ENCODE results near the gene RELL2. TPM values are rescaled to one million over a fixed set of nuclear protein-coding genes. Genes with fewer than 3 reads are reported as not detected.

RELL2 gene
- total RNA-seq, 4 donors from 2014 or later, result 0.16 to 1.1 TPM; not detected in 2

- Histone ChIP-seq H3K4me3 (peak overlapping the region; percentile 49 to 75 (median 57)), H3K4me1 (peaks cover 0 to 5% of the 10 kb centered on the region in 2 donors), H3K9me3 (no peaks in the 10 kb centered on the region), H3K36me3 (no peaks in the 10 kb centered on the region), H3K27me3 (no peaks in the 10 kb centered on the region), H3K27ac (peak overlapping the region in 3 of 4 donors; percentile 3 to 43 (median 12))
- ATAC-seq, result peak in 1 of 2 donors; percentile 22
- in situ Hi-C loops (cut with MboI; ENCODE audit: low sequenced_read_pairs in 4 of 4) (no loop called here), intact Hi-C loops (cut with DNase I; ENCODE audit: low total_unique reads) (no loop called here)
- no peak for DNase-seq
- TF ChIP-seq CTCF (IDR thresholded peaks at IDR 0.05 in 4 of 5, conservative IDR thresholded peaks at IDR 0.05 in 1 of 5), result no peak
- no peak for TF ChIP-seq POLR2A (IDR thresholded peaks at IDR 0.05)
Measured at GRCh38 chr5:141651728-141652105, 14.9 kb downstream of the RELL2 start.

GRCh38 chr5:141654298-141654697 lies 17.5 kb downstream of the RELL2 start:
- TF ChIP-seq CTCF (IDR thresholded peaks at IDR 0.05 in 4 of 5, conservative IDR thresholded peaks at IDR 0.05 in 1 of 5), result no peak
- TF ChIP-seq POLR2A (IDR thresholded peaks at IDR 0.05), result no peak
- Histone ChIP-seq H3K27ac (no peak overlapping the region), H3K4me1 (peaks cover 0 to 5% of the 10 kb centered on the region in 2 donors), H3K27me3 (no peaks in the 10 kb centered on the region), H3K4me3 (no peak overlapping the region), H3K9me3 (no peaks in the 10 kb centered on the region), H3K36me3 (no peaks in the 10 kb centered on the region)
- intact Hi-C loops (cut with DNase I; ENCODE audit: low total_unique reads) (no loop called here), in situ Hi-C loops (cut with MboI; ENCODE audit: low sequenced_read_pairs in 4 of 4) (no loop called here)
- ATAC-seq, result no peak
- no peak for DNase-seq

- Histone ChIP-seq H3K27me3 (no peaks in the 10 kb centered on the region), H3K4me3 (no peak overlapping the region), H3K36me3 (no peaks in the 10 kb centered on the region), H3K4me1 (peaks cover 0 to 5% of the 10 kb centered on the region in 2 donors), H3K27ac (no peak overlapping the region), H3K9me3 (no peaks in the 10 kb centered on the region)
- TF ChIP-seq CTCF (IDR thresholded peaks at IDR 0.05 in 4 of 5, conservative IDR thresholded peaks at IDR 0.05 in 1 of 5), result no peak
- no peak for TF ChIP-seq POLR2A (IDR thresholded peaks at IDR 0.05)
- in situ Hi-C loops (cut with MboI; ENCODE audit: low sequenced_read_pairs in 4 of 4) (no loop called here), intact Hi-C loops (cut with DNase I; ENCODE audit: low total_unique reads) (no loop called here)
- ATAC-seq (no peak), DNase-seq (no peak)
Measured at GRCh38 chr5:141655020-141655419, 18.2 kb downstream of the RELL2 start.

GRCh38 chr5:141656396-141656795 lies 19.6 kb downstream of the RELL2 start:
- no peaks in the 10 kb centered on the region for H3K9me3 ChIP-seq
- no peak overlapping the region for H3K4me3 ChIP-seq
- ATAC-seq (no peak), DNase-seq (no peak)
- intact Hi-C loops (cut with DNase I; ENCODE audit: low total_unique reads) (no loop called here), in situ Hi-C loops (cut with MboI; ENCODE audit: low sequenced_read_pairs in 4 of 4) (no loop called here)
- H3K27ac ChIP-seq, result no peak overlapping the region
- no peaks in the 10 kb centered on the region for H3K36me3 ChIP-seq
- H3K4me1 ChIP-seq, result no peaks in the 10 kb centered on the region
- H3K27me3 ChIP-seq, result no peaks in the 10 kb centered on the region
- TF ChIP-seq POLR2A (IDR thresholded peaks at IDR 0.05) (no peak), CTCF (IDR thresholded peaks at IDR 0.05 in 4 of 5, conservative IDR thresholded peaks at IDR 0.05 in 1 of 5) (no peak)

GRCh38 chr5:141657404-141657803 lies 20.6 kb downstream of the RELL2 start:
- in situ Hi-C loops (cut with MboI; ENCODE audit: low sequenced_read_pairs in 4 of 4), result no loop called here
- H3K36me3 ChIP-seq, result no peaks in the 10 kb centered on the region

More at GRCh38 chr5:141657404-141657803, 20.6 kb downstream of the RELL2 start:
- DNase-seq (no peak), ATAC-seq (no peak)
- intact Hi-C loops (cut with DNase I; ENCODE audit: low total_unique reads), result no loop called here
- H3K9me3 ChIP-seq, result no peaks in the 10 kb centered on the region
- no peak overlapping the region for H3K27ac ChIP-seq
- H3K4me3 ChIP-seq, result no peak overlapping the region
- H3K27me3 ChIP-seq, result no peaks in the 10 kb centered on the region
- no peak for TF ChIP-seq CTCF (IDR thresholded peaks at IDR 0.05 in 4 of 5, conservative IDR thresholded peaks at IDR 0.05 in 1 of 5)
- no peak for TF ChIP-seq POLR2A (IDR thresholded peaks at IDR 0.05)
- H3K4me1 ChIP-seq, result no peaks in the 10 kb centered on the region
